Endodermal cell (in vitro differentiated cells): ENCODE results near the gene OSBPL5. TPM values are rescaled to one million over a fixed set of nuclear protein-coding genes. Genes with fewer than 3 reads are reported as not detected.

Source experiments
- DNase-seq: peaks from one replicate; pipeline ENCODE4 v3.0.0-alpha.2; 2017
- H3K27ac ChIP-seq: 2 replicates; pipeline ENCODE4 v1.5.1; 2013; ENCODE audit warnings: mild to moderate bottlenecking, low read depth, low read length, moderate library complexity
- H3K27me3 ChIP-seq: 2 replicates; pipeline ENCODE4 v1.6.1; 2013; ENCODE audit warnings: mild to moderate bottlenecking, low read length, moderate library complexity; ENCODE audit not compliant: insufficient read depth, control insufficient read depth, poor library complexity, severe bottlenecking
- H3K36me3 ChIP-seq: 2 replicates; pipeline ENCODE4 v1.7.0; 2013; ENCODE audit warnings: mild to moderate bottlenecking, low read length, moderate library complexity; ENCODE audit not compliant: control insufficient read depth, insufficient read depth
- H3K4me1 ChIP-seq: one replicate; pipeline ENCODE4 v1.7.0; 2013; ENCODE audit warnings: low read length; ENCODE audit not compliant: control insufficient read depth, insufficient read depth
- H3K4me3 ChIP-seq: 2 replicates; pipeline ENCODE4 v1.5.1; 2013; ENCODE audit warnings: mild to moderate bottlenecking, low read length, moderate library complexity
- H3K9ac ChIP-seq: 2 replicates; pipeline ENCODE4 v1.6.1; 2013; ENCODE audit warnings: mild to moderate bottlenecking, low read length, moderate library complexity; ENCODE audit not compliant: poor library complexity, severe bottlenecking; ENCODE audit errors: extremely low read depth
- H3K9me3 ChIP-seq: 2 replicates; pipeline ENCODE4 v1.6.1; 2013; ENCODE audit warnings: mild to moderate bottlenecking, low read length, moderate library complexity; ENCODE audit not compliant: control insufficient read depth
- H3K27ac Mint-ChIP-seq: 2 replicates; pipeline ENCODE4 v1.8.0; 2020; ENCODE audit warnings: mixed read lengths
- H3K27me3 Mint-ChIP-seq: 2 replicates; pipeline ENCODE4 v1.8.0; 2021; ENCODE audit warnings: mild to moderate bottlenecking, mixed read lengths; ENCODE audit not compliant: insufficient read depth
- H3K36me3 Mint-ChIP-seq: 2 replicates; pipeline ENCODE4 v1.8.0; 2020; ENCODE audit warnings: low read depth, mixed read lengths
- H3K4me1 Mint-ChIP-seq: 2 replicates; pipeline ENCODE4 v1.8.0; 2020; ENCODE audit warnings: mixed read lengths
- H3K4me3 Mint-ChIP-seq: 2 replicates; pipeline ENCODE4 v1.8.0; 2020; ENCODE audit warnings: mild to moderate bottlenecking, moderate library complexity, mixed read lengths
- H3K9me3 Mint-ChIP-seq: 2 replicates; pipeline ENCODE4 v1.8.0; 2020; ENCODE audit warnings: mild to moderate bottlenecking, mixed read lengths
- CTCF ChIP-seq: fragments of 200-600 bp; sonication (generic); conservative IDR thresholded peaks from 2 replicates; pipeline ENCODE4 v1.5.0; 2021; ENCODE audit warnings: antibody characterized with exemption, mild to moderate bottlenecking
- WGBS, 2 experiments: methylation state at CpG; one replicate each; pipeline versions ENCODE4 v1.1.5 to v1.1.7; 2013; ENCODE audit warnings: missing lambda C conversion rate in 2 of 2, mixed read lengths in 1 of 2; ENCODE audit not compliant: insufficient coverage in 1 of 2, insufficient read length in 1 of 2; 5-methylcytosine and 5-hydroxymethylcytosine counted together
- total RNA-seq, 2 donors: library from RNA; stranded (reverse); fragmentation: NEBNext Ultra II Directional in 1 of 2; extraction: Animal tissue kit (Norgen Biotek cat#: 25700) in 1 of 2; gene quantifications; 2 replicates in 1 of 2; 3 replicates in 1 of 2; pipeline ENCODE4 v1.2.1, GENCODE V29; 2021

OSBPL5 gene
- total RNA-seq, 2 donors from 2014 or later, result 1.2 to 4.8 TPM

- no peak overlapping the region for H3K27ac ChIP-seq
- H3K36me3 ChIP-seq, result no peaks in the 10 kb centered on the region
- DNase-seq, result no peak
- H3K27me3 ChIP-seq, result peaks cover 96% of the 10 kb centered on the region
- no peaks in the 10 kb centered on the region for H3K9me3 ChIP-seq
- Mint-ChIP-seq H3K27ac (no peak overlapping the region), H3K27me3 (peaks cover 98% of the 10 kb centered on the region), H3K9me3 (no peaks in the 10 kb centered on the region), H3K4me1 (peaks cover 7% of the 10 kb centered on the region), H3K4me3 (no peak overlapping the region), H3K36me3 (no peaks in the 10 kb centered on the region)
- TF ChIP-seq CTCF, result no peak
- H3K9ac ChIP-seq, result no peak overlapping the region
- no peak overlapping the region for H3K4me3 ChIP-seq
- WGBS, 2 experiments, result 87 to 90% methylated on average over 14 of the region's 14 CpGs
- H3K4me1 ChIP-seq, result peaks cover 5% of the 10 kb centered on the region
Measured at GRCh38 chr11:3156282-3156660, 8.8 kb downstream of the OSBPL5 start.

- Mint-ChIP-seq H3K4me1 (peaks cover 5% of the 10 kb centered on the region), H3K27me3 (peaks cover 98% of the 10 kb centered on the region), H3K27ac (no peak overlapping the region), H3K4me3 (no peak overlapping the region), H3K9me3 (peaks cover 1% of the 10 kb centered on the region), H3K36me3 (peaks cover 1% of the 10 kb centered on the region)
- H3K9ac ChIP-seq, result no peak overlapping the region
- no peak overlapping the region for H3K27ac ChIP-seq
- peaks cover 5% of the 10 kb centered on the region for H3K4me1 ChIP-seq
- H3K36me3 ChIP-seq, result no peaks in the 10 kb centered on the region
- H3K27me3 ChIP-seq, result peaks cover 96% of the 10 kb centered on the region
- peaks cover 4% of the 10 kb centered on the region for H3K9me3 ChIP-seq
- WGBS, 2 experiments, result 74 to 84% methylated on average over 7 to 16 of the region's 16 CpGs
- DNase-seq, result no peak
- H3K4me3 ChIP-seq, result no peak overlapping the region
- no peak for TF ChIP-seq CTCF
Measured at GRCh38 chr11:3155691-3156258, 9.3 kb downstream of the OSBPL5 start.

GRCh38 chr11:3155216-3155615 is 9.9 kb downstream of the OSBPL5 start:
- no peak overlapping the region for H3K4me3 Mint-ChIP-seq
- no peak overlapping the region for H3K4me3 ChIP-seq
- H3K27me3 ChIP-seq, result peaks cover 99% of the 10 kb centered on the region
- peaks cover 7% of the 10 kb centered on the region for H3K9me3 ChIP-seq
- H3K4me1 Mint-ChIP-seq, result peaks cover 5% of the 10 kb centered on the region
- H3K27ac Mint-ChIP-seq, result no peak overlapping the region
- no peak for TF ChIP-seq CTCF
- peaks cover 98% of the 10 kb centered on the region for H3K27me3 Mint-ChIP-seq
- H3K4me1 ChIP-seq, result peaks cover 5% of the 10 kb centered on the region
- H3K27ac ChIP-seq, result no peak overlapping the region
- no peaks in the 10 kb centered on the region for H3K36me3 ChIP-seq
- peaks cover 2% of the 10 kb centered on the region for H3K36me3 Mint-ChIP-seq
- no peak for DNase-seq
- 87% methylated on average over 3 of the region's 3 CpGs; no CpG with 5 or more reads in 1 of the 2 experiments for WGBS, 2 experiments
- no peak overlapping the region for H3K9ac ChIP-seq
- peaks cover 2% of the 10 kb centered on the region for H3K9me3 Mint-ChIP-seq
